GM23338 (cell line): ENCODE measurements around the gene MRPL20. TPM values are rescaled to one million over a fixed set of nuclear protein-coding genes. Genes with fewer than 3 reads are reported as not detected.
A peak's percentile ranks its signal among the peaks of the same experiment; 100 is the strongest.

ENCODE experiments used
- ATAC-seq: fragments of 200-7000 bp; cut with Tn5 transposase; 3 replicates; pipeline ENCODE4 v1.9.1; 2020
- DNase-seq: peaks from one replicate; pipeline ENCODE4 v3.0.0-alpha.2; 2015; ENCODE audit warnings: low spot score
- H2AFZ ChIP-seq: fragments of 200-600 bp; sonication (generic); 2 replicates; pipeline ENCODE4 v1.8.0; 2016; ENCODE audit warnings: antibody characterized with exemption, mild to moderate bottlenecking, moderate library complexity
- H3F3A ChIP-seq: fragments of 200-600 bp; sonication (generic); replicated peaks from 2 replicates; pipeline ENCODE4 v1.8.0; 2017; ENCODE audit warnings: antibody characterized with exemption, mixed run types, low read depth
- H3K27ac ChIP-seq: fragments of 200-600 bp; sonication (generic); 2 replicates; pipeline ENCODE4 v1.6.1; 2016; ENCODE audit warnings: low read depth
- H3K27me3 ChIP-seq: fragments of 200-600 bp; sonication (generic); 2 replicates; pipeline ENCODE4 v1.8.0; 2016; ENCODE audit warnings: mild to moderate bottlenecking, mixed run types, moderate library complexity; ENCODE audit not compliant: insufficient read depth
- H3K36me3 ChIP-seq: fragments of 200-600 bp; sonication (generic); 2 replicates; pipeline ENCODE4 v1.8.0; 2016; ENCODE audit warnings: mild to moderate bottlenecking; ENCODE audit not compliant: insufficient read depth
- H3K4me1 ChIP-seq: fragments of 200-600 bp; sonication (generic); 2 replicates; pipeline ENCODE4 v1.8.0; 2016; ENCODE audit warnings: mild to moderate bottlenecking, moderate library complexity; ENCODE audit not compliant: insufficient read depth
- H3K4me2 ChIP-seq: fragments of 200-600 bp; sonication (generic); 2 replicates; pipeline ENCODE4 v1.7.1; 2017; ENCODE audit warnings: mixed run types
- H3K4me3 ChIP-seq: fragments of 200-600 bp; sonication (generic); 2 replicates; pipeline ENCODE4 v1.6.1; 2016; ENCODE audit warnings: mixed run types
- H3K79me2 ChIP-seq: fragments of 200-600 bp; sonication (generic); replicated peaks from 2 replicates; pipeline ENCODE4 v1.8.0; 2017; ENCODE audit warnings: mild to moderate bottlenecking; ENCODE audit not compliant: insufficient read depth
- H3K9me2 ChIP-seq: fragments of 200-600 bp; sonication (generic); 2 replicates; pipeline ENCODE4 v1.8.0; 2017; ENCODE audit not compliant: insufficient read depth
- H4K20me1 ChIP-seq: fragments of 200-600 bp; sonication (generic); replicated peaks from 2 replicates; pipeline ENCODE4 v1.8.0; 2017; ENCODE audit warnings: mild to moderate bottlenecking; ENCODE audit not compliant: insufficient read depth
- H3K27ac Mint-ChIP-seq: 2 replicates; pipeline ENCODE4 v1.8.0; 2020; ENCODE audit warnings: inconsistent platforms, mild to moderate bottlenecking, moderate library complexity, mixed read lengths
- H3K27me3 Mint-ChIP-seq: 3 replicates; pipeline ENCODE4 v1.8.0; 2022; ENCODE audit warnings: low read depth, mild to moderate bottlenecking, moderate library complexity, mixed read lengths, inconsistent platforms; ENCODE audit not compliant: insufficient read depth, poor library complexity
- H3K36me3 Mint-ChIP-seq: 3 replicates; pipeline ENCODE4 v1.8.0; 2021; ENCODE audit warnings: low read depth, mild to moderate bottlenecking, inconsistent platforms, moderate library complexity, mixed read lengths
- H3K4me1 Mint-ChIP-seq: 3 replicates; pipeline ENCODE4 v1.8.0; 2020; ENCODE audit warnings: mild to moderate bottlenecking, inconsistent platforms, mixed read lengths
- H3K4me3 Mint-ChIP-seq: 3 replicates; pipeline ENCODE4 v1.8.0; 2021; ENCODE audit warnings: moderate library complexity, mild to moderate bottlenecking, inconsistent platforms, mixed read lengths
- H3K9me3 Mint-ChIP-seq: 3 replicates; pipeline ENCODE4 v1.8.0; 2020; ENCODE audit warnings: moderate library complexity, mild to moderate bottlenecking, inconsistent platforms, mixed read lengths
- CREB1 ChIP-seq: fragments of 250-450 bp; sonication (Bioruptor Pico); IDR thresholded peaks from 2 replicates; pipeline ENCODE4 v1.5.0; 2020; ENCODE audit warnings: low read depth, mild to moderate bottlenecking, moderate library complexity
- CTCF ChIP-seq, 2 experiments: fragments of 200-600 bp in 1 of 2; sonication (generic) in 1 of 2; conservative IDR thresholded peaks; 2 replicates each; pipeline versions ENCODE4 v1.5.1 to v1.6.1; 2016 to 2017; ENCODE audit warnings: antibody characterized with exemption in 2 of 2, low read depth in 2 of 2, mild to moderate bottlenecking in 2 of 2, moderate library complexity in 1 of 2
- EZH2 ChIP-seq: fragments of 200-600 bp; sonication (generic); IDR thresholded peaks from one replicate; pipeline ENCODE4 v1.8.0; 2017; ENCODE audit warnings: antibody characterized with exemption, mild to moderate bottlenecking, low read depth; ENCODE audit not compliant: unreplicated experiment
- EZH2phosphoT487 ChIP-seq: fragments of 200-600 bp; sonication (generic); IDR thresholded peaks from one replicate; pipeline ENCODE4 v1.8.1; 2018; ENCODE audit warnings: antibody characterized with exemption; ENCODE audit not compliant: unreplicated experiment
- STAT1 ChIP-seq: IDR thresholded peaks from one replicate; pipeline ENCODE4 v1.6.1; 2016; ENCODE audit warnings: antibody characterized with exemption; ENCODE audit not compliant: unreplicated experiment
- ZNF114 ChIP-seq: fragments of 250-450 bp; sonication (Bioruptor Pico); IDR thresholded peaks from 2 replicates; pipeline ENCODE4 v1.5.0; 2020; ENCODE audit warnings: mild to moderate bottlenecking, moderate library complexity
- polyA plus RNA-seq: library from polyadenylated mRNA; unstranded; fragments of >200 nt; fragmentation: Nextera tagmentation; extraction: Ambion mirVana; gene quantifications from 2 replicates; pipeline ENCODE4 v1.2.1, GENCODE V29; 2016
- total RNA-seq: library from RNA; depleted of rRNA; stranded (reverse); fragments of >200 nt; shearing (Covaris generic); gene quantifications from 2 replicates; pipeline ENCODE4 v1.2.3, GENCODE V29; 2014

The MRPL20 gene
- total and polyA plus RNA-seq, 2 experiments from 2014 or later = 173 to 319 TPM

- ATAC-seq (peak; percentile 34), DNase-seq (peak; percentile 58)
- peaks cover 22% of the 10 kb centered on the region for H3K4me1 ChIP-seq
- no peaks in the 10 kb centered on the region for H3K36me3 ChIP-seq
- peaks cover 19% of the 10 kb centered on the region for H3K27me3 ChIP-seq
- H4K20me1 ChIP-seq = no peaks in the 10 kb centered on the region
- H3K79me2 ChIP-seq = no peaks in the 10 kb centered on the region
- peak within 1 kb of the TSS; percentile 35; the same call in 1 of the 2 replicates for H3K4me3 ChIP-seq
- no peaks in the 10 kb centered on the region for H3K9me2 ChIP-seq
- peak within 1 kb of the TSS; percentile 45; the same call in 2 of the 3 replicates for H3K4me3 Mint-ChIP-seq
- H3K27ac ChIP-seq = no peak within 1 kb of the TSS
- H3K4me2 ChIP-seq = peak within 1 kb of the TSS; percentile 69; the same call in 1 of the 2 replicates
- H2AFZ ChIP-seq = no peak within 1 kb of the TSS; the same call in 1 of the 2 replicates
- H3K27me3 Mint-ChIP-seq = peaks cover 26% of the 10 kb centered on the region
- no peaks in the 10 kb centered on the region; the same call in 2 of the 3 replicates for H3K9me3 Mint-ChIP-seq
- H3K27ac Mint-ChIP-seq = peak within 1 kb of the TSS; percentile 52; the same call in 1 of the 2 replicates
- peaks cover 19% of the 10 kb centered on the region; the same call in 1 of the 2 replicates for H3F3A ChIP-seq
- H3K36me3 Mint-ChIP-seq = no peaks in the 10 kb centered on the region
- H3K4me1 Mint-ChIP-seq = peaks cover 31% of the 10 kb centered on the region
- TF ChIP-seq EZH2 (no peak), CREB1 (CRISPR knock-in tag) (peak; percentile 63; the same call in 1 of the 2 replicates)
These were observed 48.4 kb downstream of the MRPL20 start, which contains the start of gene MXRA8 for GRCh38 chr1:1358433-1359271. TSS of gene MXRA8 (minus strand) at chr1:1358555. CDS start at chr1:1358504, 51 bp downstream.

- no peaks in the 10 kb centered on the region for H3K9me2 ChIP-seq
- H4K20me1 ChIP-seq = no peaks in the 10 kb centered on the region
- peak overlapping the region; percentile 52; the same call in 1 of the 2 replicates for H3K27ac Mint-ChIP-seq
- peaks cover 33% of the 10 kb centered on the region for H3K4me1 Mint-ChIP-seq
- H3K27me3 Mint-ChIP-seq = peaks cover 32% of the 10 kb centered on the region
- H3K36me3 ChIP-seq = no peaks in the 10 kb centered on the region
- peak; percentile 0 for ATAC-seq
- no peak overlapping the region for H3K27ac ChIP-seq
- no peaks in the 10 kb centered on the region for H3K36me3 Mint-ChIP-seq
- no peak for DNase-seq
- no peaks in the 10 kb centered on the region for H3K79me2 ChIP-seq
- no peak for TF ChIP-seq STAT1
- no peak for TF ChIP-seq ZNF114 (CRISPR knock-in tag)
- TF ChIP-seq EZH2phosphoT487 = no peak
- no peak for TF ChIP-seq CREB1 (CRISPR knock-in tag)
- TF ChIP-seq CTCF (conservative IDR thresholded peaks at IDR 0.05; ENCODE audit: low read depth in 2 of 2) = no peak
- H3K4me1 ChIP-seq = peaks cover 29% of the 10 kb centered on the region
- H3F3A ChIP-seq = peaks cover 25% of the 10 kb centered on the region; the same call in 1 of the 2 replicates
- H3K4me2 ChIP-seq = peak overlapping the region; percentile 69; the same call in 1 of the 2 replicates
- peak overlapping the region; percentile 45; the same call in 1 of the 3 replicates for H3K4me3 Mint-ChIP-seq
- H2AFZ ChIP-seq = no peak overlapping the region; the same call in 1 of the 2 replicates
- H3K4me3 ChIP-seq = peak overlapping the region; percentile 35; the same call in 1 of the 2 replicates
- H3K27me3 ChIP-seq = peaks cover 26% of the 10 kb centered on the region
- no peaks in the 10 kb centered on the region; the same call in 2 of the 3 replicates for H3K9me3 Mint-ChIP-seq
These were observed 49.1 kb downstream of the MRPL20 start for GRCh38 chr1:1357871-1358432.
